ENCODE measurements around the gene CCDC85A.

The CCDC85A gene

GRCh38 chr2:56197816-56198215 lies 14.0 kb downstream of the CCDC85A start:
- no peak for DNase-seq

- no peak for DNase-seq
Measured at GRCh38 chr2:56198936-56199335, 15.1 kb downstream of the CCDC85A start.

GRCh38 chr2:56199492-56199891 lies 15.7 kb downstream of the CCDC85A start:
- DNase-seq, result no peak

- DNase-seq, result no peak
Measured at GRCh38 chr2:56202381-56203121, 18.8 kb downstream of the CCDC85A start.

- DNase-seq, result no peak
Measured at GRCh38 chr2:56204556-56204955, 20.8 kb downstream of the CCDC85A start.

GRCh38 chr2:56206250-56206649 lies 22.5 kb downstream of the CCDC85A start:
- no peak for DNase-seq

- DNase-seq, result no peak
Measured at GRCh38 chr2:56207760-56208159, 24.0 kb downstream of the CCDC85A start.

GRCh38 chr2:56208380-56208779 lies 24.6 kb downstream of the CCDC85A start:
- no peak for DNase-seq

GRCh38 chr2:56209701-56210100 lies 25.9 kb downstream of the CCDC85A start:
- no peak for DNase-seq

- DNase-seq, result no peak
Measured at GRCh38 chr2:56210291-56210690, 26.5 kb downstream of the CCDC85A start.

GRCh38 chr2:56211048-56211447 lies 27.3 kb downstream of the CCDC85A start:
- DNase-seq, result no peak

- no peak for DNase-seq
Measured at GRCh38 chr2:56215911-56216310, 32.1 kb downstream of the CCDC85A start.

GRCh38 chr2:56217106-56217505 lies 33.3 kb downstream of the CCDC85A start:
- no peak for DNase-seq

- DNase-seq, result no peak
Measured at GRCh38 chr2:56222481-56222880, 38.7 kb downstream of the CCDC85A start.

GRCh38 chr2:56224316-56224715 lies 40.5 kb downstream of the CCDC85A start:
- no peak for DNase-seq

GRCh38 chr2:56227811-56228210 lies 44.0 kb downstream of the CCDC85A start:
- DNase-seq, result no peak

GRCh38 chr2:56229397-56230060 lies 45.7 kb downstream of the CCDC85A start:
- no peak for DNase-seq

GRCh38 chr2:56230156-56230555 lies 46.4 kb downstream of the CCDC85A start:
- DNase-seq, result no peak

GRCh38 chr2:56231361-56231760 lies 47.6 kb downstream of the CCDC85A start:
- no peak for DNase-seq

GRCh38 chr2:56232912-56233311 lies 49.1 kb downstream of the CCDC85A start:
- DNase-seq, result no peak

GRCh38 chr2:56234241-56234640 lies 50.5 kb downstream of the CCDC85A start:
- DNase-seq, result no peak

GRCh38 chr2:56239030-56239429 lies 55.2 kb downstream of the CCDC85A start:
- no peak for DNase-seq

- no peak for DNase-seq
Measured at GRCh38 chr2:56239437-56239836, 55.6 kb downstream of the CCDC85A start.

GRCh38 chr2:56240210-56240609 lies 56.4 kb downstream of the CCDC85A start:
- DNase-seq, result no peak

GRCh38 chr2:56244506-56244905 lies 60.7 kb downstream of the CCDC85A start:
- DNase-seq, result no peak

All from CD4-positive, alpha-beta T cell treated with Interleukin-6 for 4 hours (primary cell).